HG03280 (cell line): ENCODE measurements around the gene RNF167.

Experiments used
- ATAC-seq: cut with Tn5 transposase; IDR thresholded peaks from one replicate; pipeline ENCODE4 v1.9.1; 2021; ENCODE audit warnings: mild to moderate bottlenecking, moderate library complexity; ENCODE audit not compliant: unreplicated experiment

The RNF167 gene

GRCh38 chr17:4950746-4951204 lies 10.7 kb downstream of the RNF167 start, which contains the start of gene ENO3:
Gene ENO3 (plus strand): TSS chr17:4951119. CDS start chr17:4951830, 711 bp downstream.
- ATAC-seq: no peak

- no peak for ATAC-seq
Measured at GRCh38 chr17:4951486-4951885, 11.4 kb downstream of the RNF167 start.

- ATAC-seq: no peak
Measured at GRCh38 chr17:4953451-4953961, 13.4 kb downstream of the RNF167 start.

GRCh38 chr17:4955091-4955490 lies 15.0 kb downstream of the RNF167 start:
- ATAC-seq: no peak

- no peak for ATAC-seq
Measured at GRCh38 chr17:4956493-4957061, 16.5 kb downstream of the RNF167 start.

GRCh38 chr17:4958102-4958501 lies 18.0 kb downstream of the RNF167 start:
- ATAC-seq: no peak

- ATAC-seq: no peak
Measured at GRCh38 chr17:4959261-4959965, 19.3 kb downstream of the RNF167 start.

GRCh38 chr17:4960279-4960922 lies 20.3 kb downstream of the RNF167 start:
- ATAC-seq: no peak

GRCh38 chr17:4965311-4965986 lies 25.4 kb downstream of the RNF167 start:
- no peak for ATAC-seq

- peak; percentile 77 for ATAC-seq
Measured at GRCh38 chr17:4966844-4967538, 26.9 kb downstream of the RNF167 start.

GRCh38 chr17:4967539-4968485 lies 27.7 kb downstream of the RNF167 start, which contains the start of gene SPAG7:
Gene SPAG7 (minus strand): TSS chr17:4967817. CDS start chr17:4967804, 13 bp downstream.
- ATAC-seq: peak; percentile 66

- no peak for ATAC-seq
Measured at GRCh38 chr17:4968486-4969046, 28.5 kb downstream of the RNF167 start.

GRCh38 chr17:4969047-4969550 lies 29.0 kb downstream of the RNF167 start:
- no peak for ATAC-seq

- no peak for ATAC-seq
Measured at GRCh38 chr17:4969551-4970173, 29.6 kb downstream of the RNF167 start.

GRCh38 chr17:4970273-4970672 lies 30.2 kb downstream of the RNF167 start:
- no peak for ATAC-seq

- ATAC-seq: no peak
Measured at GRCh38 chr17:4971826-4972225, 31.8 kb downstream of the RNF167 start.

GRCh38 chr17:4972322-4972721 lies 32.3 kb downstream of the RNF167 start:
- no peak for ATAC-seq

- ATAC-seq: no peak
Measured at GRCh38 chr17:4972752-4973151, 32.7 kb downstream of the RNF167 start.
